ENCODE measurements around the gene ALK.
"Not testable (repeated sequence)": the region's sequence is repeated elsewhere in the genome, so short reads cannot be mapped to it uniquely, and the experiment has no call there.

Gene ALK

GRCh38 chr2:29263886-29264285 is 657.5 kb downstream of the ALK start:
- FAIRE-seq: no peak

DNA sequence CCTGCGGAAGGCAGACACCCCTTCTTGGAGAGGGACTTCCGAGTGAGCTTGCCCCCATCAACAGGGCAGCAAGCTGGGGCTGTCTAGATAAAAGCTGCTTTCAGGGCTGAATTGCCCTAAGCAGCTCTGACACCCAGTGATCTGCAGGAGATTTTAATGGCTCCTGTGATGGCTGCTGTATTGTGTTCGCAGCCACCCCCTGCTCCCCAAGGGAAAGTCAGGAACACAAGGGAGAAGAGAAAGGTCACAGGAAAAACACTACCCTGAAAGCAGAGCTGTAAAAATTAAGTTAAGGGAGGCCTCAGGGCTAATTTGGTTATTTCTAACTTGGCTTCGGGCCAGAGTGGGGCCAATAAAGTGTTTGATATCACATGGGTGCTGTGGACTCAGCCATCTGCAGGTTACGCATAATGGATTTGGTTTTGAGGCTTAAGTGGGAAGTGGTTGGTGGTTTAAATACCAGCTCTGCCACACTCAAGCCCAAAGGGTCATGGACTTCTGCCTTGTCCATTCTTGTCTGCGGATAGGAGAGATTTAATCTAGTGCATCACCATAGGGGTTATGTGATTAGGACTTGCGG is 658.6 kb downstream of the ALK start:
- FAIRE-seq: no peak

DNA sequence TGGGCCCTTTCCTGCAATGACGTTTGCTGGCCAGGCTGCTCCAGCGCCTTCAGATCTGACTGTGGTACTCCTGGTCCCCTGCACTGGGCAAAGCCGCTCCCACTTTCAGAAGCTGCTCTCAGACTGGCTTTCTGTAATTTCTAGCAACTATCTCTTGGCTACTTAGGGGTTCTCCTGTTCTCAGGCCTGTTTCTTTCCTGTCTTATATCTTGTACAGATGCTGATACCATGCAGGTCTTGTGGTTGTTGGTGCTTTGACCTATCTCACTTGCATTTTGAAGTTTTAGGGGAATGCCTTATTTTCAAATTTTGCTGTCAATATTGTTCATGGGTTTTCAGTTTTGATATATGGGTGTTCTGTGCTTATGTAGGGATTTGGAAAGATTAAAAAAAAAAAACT is 660.4 kb downstream of the ALK start:
- no peak for FAIRE-seq

- no peak for FAIRE-seq
These were observed 661.1 kb downstream of the ALK start for GRCh38 chr2:29260142-29260772.

DNA sequence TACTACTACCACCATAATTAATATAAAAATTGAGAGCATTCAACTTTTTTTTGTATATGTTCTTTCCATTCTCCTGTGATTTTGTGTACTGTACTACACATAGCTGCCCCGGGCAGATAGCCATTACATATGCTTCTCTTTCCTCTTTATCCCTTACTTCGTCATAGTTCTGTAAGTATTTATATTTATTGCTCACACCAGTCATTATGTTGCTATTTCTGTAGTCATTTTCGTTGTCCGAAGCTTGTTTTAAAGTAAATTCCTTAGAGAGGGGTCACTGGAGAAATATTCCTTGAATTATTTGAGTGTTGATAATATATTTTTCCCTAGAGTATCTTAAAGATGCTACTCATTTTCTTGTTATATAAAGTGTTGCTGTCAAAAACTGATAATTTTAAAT is 662.2 kb downstream of the ALK start:
- FAIRE-seq: no peak

DNA sequence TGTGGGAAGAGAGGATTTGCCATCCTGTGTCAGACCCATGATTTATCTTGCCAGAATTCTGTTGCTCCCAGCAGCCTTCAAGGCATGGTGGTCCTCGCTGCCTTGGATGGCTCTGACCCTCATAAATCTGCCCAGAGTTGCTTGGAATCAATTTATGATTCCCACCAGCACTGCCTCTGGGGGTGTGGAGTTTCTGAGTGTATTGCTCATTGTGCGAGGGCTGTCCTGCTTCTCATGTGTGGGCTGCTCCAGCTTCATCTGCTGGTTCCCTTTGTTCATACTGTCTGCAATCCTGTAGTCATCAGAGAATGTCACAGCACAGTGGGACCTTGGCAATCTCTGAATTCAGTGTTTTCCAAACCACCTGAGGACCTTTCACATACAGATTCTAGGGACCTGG is 666.4 kb downstream of the ALK start:
- FAIRE-seq: no peak

GRCh38 chr2:29253495-29254275 is 667.7 kb downstream of the ALK start:
- not testable (repeated sequence) for FAIRE-seq

DNA sequence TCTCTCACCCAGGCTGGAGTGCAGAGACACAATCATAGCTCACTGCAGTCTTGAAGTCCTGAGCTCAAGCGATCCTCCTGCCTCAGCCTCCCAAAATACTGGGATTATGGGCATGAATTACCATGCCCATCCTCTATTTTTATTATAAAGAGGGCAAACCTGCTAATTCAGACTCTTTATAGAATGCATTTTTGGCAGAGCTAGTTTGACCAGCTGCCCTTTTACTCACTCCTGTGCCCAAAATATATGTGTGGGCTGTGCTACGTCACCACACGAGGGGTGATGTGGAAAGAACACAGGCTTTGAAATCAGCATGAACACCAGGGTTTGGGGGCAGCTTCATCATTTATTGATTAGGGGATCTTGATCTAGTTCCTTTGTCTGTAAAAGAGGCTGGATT is 668.4 kb downstream of the ALK start:
- FAIRE-seq: no peak

DNA sequence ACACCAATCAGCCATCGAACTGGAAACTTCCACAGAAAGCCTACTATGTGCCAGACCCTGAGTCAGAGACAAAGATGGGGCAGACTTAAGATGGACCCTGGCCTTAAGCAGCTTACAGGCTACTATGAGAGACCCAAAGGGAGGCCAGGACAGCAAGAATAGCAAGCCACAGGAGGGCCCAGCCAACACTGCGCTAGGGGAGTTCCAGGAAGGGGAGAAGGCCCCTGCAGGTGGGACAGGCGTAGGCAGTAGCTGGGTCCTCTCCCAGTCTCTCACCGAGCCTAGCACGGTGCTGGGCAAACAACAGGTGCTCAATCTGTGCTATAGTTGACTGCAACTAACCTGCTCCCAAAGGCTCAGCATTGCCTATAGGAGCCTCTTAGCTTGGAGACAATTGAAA is 670.0 kb downstream of the ALK start:
- no peak for FAIRE-seq

DNA sequence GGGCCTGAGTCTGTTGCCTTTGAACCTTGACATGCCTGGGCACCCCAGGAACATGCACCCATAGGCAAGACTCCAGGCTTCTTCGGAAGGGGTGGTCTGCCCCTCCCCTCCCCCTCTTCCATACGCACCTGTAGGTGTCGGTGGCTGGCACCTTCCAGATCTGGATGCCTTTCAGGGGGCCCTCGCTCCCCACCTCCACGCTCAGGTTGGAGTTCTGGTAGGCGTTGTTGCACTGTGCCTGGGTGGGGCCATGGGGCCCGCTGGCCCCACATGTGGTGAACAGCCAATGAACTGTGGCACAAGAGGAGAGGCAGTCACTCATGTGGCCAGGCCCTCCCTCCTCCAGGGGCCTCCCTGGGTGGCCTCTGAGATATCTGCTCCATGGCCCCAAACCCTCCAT is 670.4 kb downstream of the ALK start:
- FAIRE-seq: no peak

DNA sequence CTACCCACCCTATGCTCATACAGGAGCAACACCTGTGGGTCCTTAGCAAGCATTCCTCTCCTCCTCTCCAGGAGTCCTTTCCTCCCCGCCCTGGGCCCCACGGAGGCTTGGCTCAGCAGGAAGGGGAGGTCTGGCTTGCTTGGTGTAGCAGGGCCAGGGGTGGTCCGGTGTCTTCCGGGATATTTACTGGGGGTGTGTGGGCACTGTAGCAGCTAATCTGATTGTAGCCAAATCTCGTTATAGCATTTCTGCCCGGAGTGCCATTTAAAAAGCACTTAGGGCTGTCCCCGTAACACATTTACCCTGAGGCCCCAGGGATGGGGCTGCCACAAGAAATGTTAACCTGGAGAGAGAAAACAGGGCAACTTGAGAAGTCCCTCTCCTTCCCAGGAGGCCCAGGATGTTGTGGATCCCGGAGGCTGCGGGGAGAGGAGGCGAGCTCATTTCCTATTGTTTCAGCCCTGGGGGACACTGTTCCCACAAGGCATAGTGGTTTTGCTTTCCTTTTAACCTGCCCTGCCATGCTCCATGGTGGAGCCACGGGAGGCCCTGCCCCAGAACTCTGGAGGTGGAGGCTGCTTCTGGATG is 671.6 kb downstream of the ALK start:
- FAIRE-seq: no peak

GRCh38 chr2:29247336-29247914 is 674.0 kb downstream of the ALK start:
- no peak for FAIRE-seq

DNA sequence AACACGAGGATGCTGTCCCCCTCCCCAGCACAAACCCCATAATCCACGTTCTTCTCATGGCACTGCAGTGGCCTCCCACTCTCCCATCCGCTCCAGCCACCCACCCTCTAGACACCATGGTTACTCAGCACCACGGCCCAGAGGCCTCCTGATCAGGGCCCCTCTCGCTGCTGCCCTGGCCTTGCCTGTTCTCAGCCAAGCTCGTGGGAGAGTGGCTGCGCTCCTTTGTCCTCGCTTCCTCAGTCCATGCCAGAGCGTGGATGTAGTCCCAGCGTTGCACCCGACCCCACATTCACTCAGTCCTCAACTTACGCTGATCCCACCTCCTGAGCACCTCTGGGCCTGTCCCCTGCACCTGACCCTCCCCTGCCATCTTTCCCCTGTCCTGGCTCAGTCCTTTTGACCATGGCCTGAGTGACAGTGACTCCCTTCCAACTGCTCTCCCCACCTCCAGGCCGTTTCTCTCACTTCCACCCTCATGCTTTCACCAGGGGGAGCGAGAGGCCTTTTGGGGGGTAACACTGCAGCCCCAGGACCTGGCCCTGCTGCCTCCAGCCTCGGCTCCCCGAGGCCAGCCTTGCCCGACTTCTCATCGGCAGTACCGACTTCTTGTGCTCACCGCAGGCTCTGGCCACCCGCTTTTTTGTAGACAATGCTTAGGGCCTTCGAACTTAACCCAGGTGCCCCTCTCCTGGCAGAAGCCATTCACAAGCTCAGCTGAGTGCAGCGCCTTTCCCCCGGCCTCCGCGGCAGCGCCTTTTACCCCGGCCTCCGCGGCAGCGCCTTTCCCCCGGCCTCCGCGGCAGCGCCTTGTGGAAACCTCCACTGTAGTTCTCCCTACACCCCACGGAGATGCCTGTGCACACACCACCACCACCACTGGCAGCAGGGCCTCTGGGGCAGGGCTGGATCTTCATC is 674.7 kb downstream of the ALK start:
- FAIRE-seq: no peak

GRCh38 chr2:29245742-29246382 is 675.5 kb downstream of the ALK start:
- FAIRE-seq: no peak

DNA sequence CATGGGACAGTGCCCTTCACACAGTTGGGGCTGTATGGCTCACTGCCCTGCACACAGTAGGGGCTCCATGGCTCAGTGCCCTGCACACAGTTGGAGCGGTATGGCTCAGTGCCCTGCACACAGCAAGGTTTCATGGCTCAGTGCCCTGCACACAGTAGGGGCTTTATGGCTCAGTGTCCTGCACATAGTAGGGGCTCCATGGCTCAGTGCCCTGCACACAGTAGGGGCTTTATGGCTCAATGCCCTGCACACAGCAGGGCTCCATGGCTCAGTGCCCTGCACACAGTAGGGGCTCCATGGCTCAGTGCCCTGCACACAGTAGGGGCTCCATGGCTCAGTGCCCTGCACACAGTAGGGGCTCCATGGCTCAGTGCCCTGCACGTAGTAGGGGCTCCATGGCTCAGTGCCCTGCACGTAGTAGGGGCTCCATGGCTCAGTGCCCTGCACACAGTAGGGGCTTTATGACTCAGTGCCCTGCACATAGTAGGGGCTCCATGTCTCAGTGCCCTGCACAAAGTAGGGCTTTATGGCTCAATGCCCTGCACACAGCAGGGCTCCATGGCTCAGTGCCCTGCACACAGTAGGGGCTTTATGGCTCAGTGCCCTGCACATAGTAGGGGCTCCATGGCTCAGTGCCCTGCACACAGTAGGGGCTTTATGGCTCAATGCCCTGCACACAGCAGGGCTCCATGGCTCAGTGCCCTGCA is 676.2 kb downstream of the ALK start:
- FAIRE-seq: not testable (repeated sequence)

- FAIRE-seq: no peak
These were observed 678.6 kb downstream of the ALK start for GRCh38 chr2:29242621-29243375.

- no peak for FAIRE-seq
These were observed 679.3 kb downstream of the ALK start for GRCh38 chr2:29241955-29242565.

- no peak for FAIRE-seq
These were observed 680.0 kb downstream of the ALK start for GRCh38 chr2:29241341-29241740.

DNA sequence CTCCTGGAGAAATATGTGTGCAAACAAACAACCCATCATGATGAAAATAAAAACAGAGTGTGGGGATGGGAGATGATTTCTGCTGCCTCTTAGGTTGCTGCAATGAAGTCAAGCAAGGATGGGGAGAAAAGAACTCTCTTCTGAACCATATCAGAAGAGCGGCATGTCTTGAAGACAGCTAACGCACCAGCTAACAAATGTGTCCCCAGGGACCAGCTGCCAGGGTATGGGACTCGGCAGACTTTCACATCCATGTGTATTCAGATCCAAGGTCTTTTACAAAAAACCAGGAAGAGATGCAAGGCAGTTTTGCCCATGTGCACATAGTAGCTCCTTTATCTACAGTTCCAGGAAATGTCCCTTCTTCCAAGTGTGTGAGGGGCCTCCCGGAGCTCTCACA is 680.8 kb downstream of the ALK start:
- no peak for FAIRE-seq

All from A204.1 (cell line).